ENCODE measurements around the gene C10orf67. TPM values are rescaled to one million over a fixed set of nuclear protein-coding genes. Genes with fewer than 3 reads are reported as not detected.

The C10orf67 gene
- total and polyA plus RNA-seq, 2 of the 8 experiments (the other 6 are each of a cell fraction or from before 2014, with no cell fraction given): 0.05 to 0.11 TPM

- no peak overlapping the region for H2BK5ac ChIP-seq (ENCODE audit: low read depth, low read length)
- H2AFZ ChIP-seq (ENCODE audit: low read length): no peak overlapping the region
- ChIA-PET POLR2A (ENCODE audit: partially characterized antibody) (no interaction called here), CTCF (ENCODE audit: partially characterized antibody) (interaction anchor here (0.8 to 8.5 kb wide), 22 partner anchors 9 to 207 kb away, joined by 3 to 183 read pairs (median 4); partner anchors contain the start of genes C10orf67 and PTF1A)
- TF ChIP-seq MAX (IDR thresholded peaks at IDR 0.05) (no peak), CTBP2 (IDR thresholded peaks at IDR 0.05; ENCODE audit: borderline replicate concordance, insufficient read depth, insufficient read length, low read length) (no peak), RBBP5 (IDR thresholded peaks at IDR 0.05; ENCODE audit: borderline replicate concordance, low read depth, low read length) (no peak), CEBPB (IDR thresholded peaks at IDR 0.05; ENCODE audit: low read depth, low read length) (peak; percentile 58; the same call in 1 of the 2 replicates), SUZ12 (IDR thresholded peaks at IDR 0.05; ENCODE audit: low read length) (no peak), EGR1 (IDR thresholded peaks at IDR 0.05; ENCODE audit: borderline replicate concordance, low read depth, low read length) (no peak), RNF2 (IDR thresholded peaks at IDR 0.05; ENCODE audit: borderline replicate concordance, low read depth, low read length, missing control alignments, poor library complexity, severe bottlenecking) (no peak)
- no peak overlapping the region; the same call in 1 of the 2 replicates for H2BK12ac ChIP-seq (ENCODE audit: low read depth, low read length)
- no peak overlapping the region for H4K91ac ChIP-seq (replicated peaks; ENCODE audit: insufficient read length, low read length)
- H3K27ac ChIP-seq (ENCODE audit: low read depth, low read length): no peak overlapping the region
- H3K23ac ChIP-seq (ENCODE audit: insufficient read length): no peak overlapping the region
- no peak overlapping the region for H4K5ac ChIP-seq (ENCODE audit: insufficient read length, low read depth, low read length)
- WGBS, 2 experiments (ENCODE audit: extremely low coverage in 1 of 2, insufficient coverage in 1 of 2, insufficient read length in 1 of 2, insufficient replicate concordance in 2 of 2, low coverage in 1 of 2, low lambda C conversion rate in 2 of 2, missing lambda C conversion rate in 1 of 2): 87% methylated on average over 13 of the region's 13 CpGs; no CpG with 5 or more reads in 1 of the 2 experiments
- peaks cover 0 to 1% (median 0%) of the 10 kb centered on the region in 4 experiments; a peak in 1 of 7 replicates for H3K27me3 ChIP-seq (replicated peaks in 1 of 4; ENCODE audit: control insufficient read depth in 3 of 4, extremely low read depth in 1 of 4, insufficient read depth in 3 of 4, low read length in 3 of 4)
- no peak overlapping the region for H3K56ac ChIP-seq (replicated peaks; ENCODE audit: insufficient read length, low read depth, low read length)
- H2BK15ac ChIP-seq (ENCODE audit: low read length): no peak overlapping the region
- no peak overlapping the region for H3K4me3 ChIP-seq (ENCODE audit: extremely low read depth in 1 of 4, insufficient read depth in 2 of 4, low read depth in 3 of 4, low read length in 4 of 4)
- no peak overlapping the region for H3K18ac ChIP-seq (ENCODE audit: extremely low read depth, low read length)
- no peak overlapping the region for H2BK120ac ChIP-seq (replicated peaks; ENCODE audit: low read depth, low read length)
- H3K14ac ChIP-seq (ENCODE audit: insufficient read length): no peak overlapping the region
- H2BK20ac ChIP-seq (ENCODE audit: low read length): no peak overlapping the region
- no peaks in the 10 kb centered on the region for H3K9me3 ChIP-seq (ENCODE audit: insufficient read depth in 2 of 2, low read depth in 1 of 2, low read length in 1 of 2)
- H2AK5ac ChIP-seq (ENCODE audit: low read depth, low read length): no peak overlapping the region
- no peak overlapping the region for H3K4ac ChIP-seq (replicated peaks; ENCODE audit: insufficient read length, low read depth, low read length)
- H4K8ac ChIP-seq (ENCODE audit: extremely low read depth, insufficient read depth, low read length): no peak overlapping the region
- no peak overlapping the region for H3K9ac ChIP-seq (replicated peaks in 1 of 4; ENCODE audit: extremely low read depth in 1 of 4, low read depth in 3 of 4, low read length in 3 of 4)
- H3K4me2 ChIP-seq (ENCODE audit: insufficient read depth in 1 of 2, low read depth in 2 of 2, low read length in 2 of 2): no peak overlapping the region
- no peaks in the 10 kb centered on the region for H3K23me2 ChIP-seq (ENCODE audit: low read depth, low read length)
- H3K4me1 ChIP-seq (replicated peaks in 1 of 4; ENCODE audit: control insufficient read depth in 3 of 4, insufficient read depth in 4 of 4, low read length in 3 of 4): no peaks in the 10 kb centered on the region
- H4K20me1 ChIP-seq (replicated peaks in 1 of 2; ENCODE audit: control insufficient read depth in 1 of 2, insufficient read depth in 2 of 2, low read length in 2 of 2): no peaks in the 10 kb centered on the region
- FAIRE-seq (no peak), DNase-seq (ENCODE audit: low read depth in 1 of 2, low spot score in 2 of 2) (no peak)
- H3K36me3 ChIP-seq (ENCODE audit: control insufficient read depth in 2 of 4, insufficient read depth in 4 of 4, low read length in 3 of 4): no peaks in the 10 kb centered on the region
- no peaks in the 10 kb centered on the region for H3K79me2 ChIP-seq (ENCODE audit: control insufficient read depth in 1 of 2, insufficient read depth in 2 of 2, low read length in 2 of 2)
- H3K79me1 ChIP-seq (ENCODE audit: low read depth, low read length): no peaks in the 10 kb centered on the region
These were observed 52.9 kb downstream of the C10orf67 start for GRCh38 chr10:23291551-23292334.

All from H1 (cell line).